IPS-NIHi7 (cell line): ENCODE results near the gene SLC6A6.

Source experiments
- DNase-seq: peaks from one replicate; pipeline ENCODE4 v3.0.0; 2012; ENCODE audit warnings: mixed read lengths; ENCODE audit errors: extremely low spot score

SLC6A6 gene

GRCh38 chr3:14402304-14402811 lies at the start of gene SLC6A6:
SLC6A6 (plus strand) TSS chr3:14402606; CDS start chr3:14443635, 41,029 bp downstream.
- DNase-seq = peak; percentile 96

- DNase-seq = peak; percentile 64
Measured at GRCh38 chr3:14353502-14353901, 48.9 kb upstream of the SLC6A6 start.

GRCh38 chr3:14357463-14357862 lies 44.9 kb upstream of the SLC6A6 start:
- no peak for DNase-seq

GRCh38 chr3:14358426-14359211 lies 43.8 kb upstream of the SLC6A6 start:
- DNase-seq = no peak

DNA sequence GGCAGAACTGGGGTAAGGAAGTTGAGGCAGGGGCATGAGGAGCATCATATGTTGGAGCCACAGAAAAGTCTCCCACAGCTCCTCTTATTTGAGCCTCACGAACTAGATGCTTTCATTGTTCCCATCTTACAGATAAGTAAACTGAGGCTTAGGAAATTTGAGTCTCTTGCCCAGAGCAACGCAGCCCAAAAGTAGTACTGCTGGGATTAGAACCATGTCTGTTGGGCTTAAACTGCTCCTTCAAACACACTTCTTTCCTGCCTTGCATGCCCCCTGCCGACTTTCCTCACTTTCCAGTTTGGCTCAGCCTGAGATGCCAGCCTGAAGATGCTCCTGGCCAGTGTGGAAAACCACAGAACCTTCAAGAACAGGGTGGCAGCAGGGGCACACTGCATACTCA lies 43.1 kb upstream of the SLC6A6 start:
- no peak for DNase-seq

- no peak for DNase-seq
Measured at GRCh38 chr3:14360123-14360881, 42.1 kb upstream of the SLC6A6 start.

GRCh38 chr3:14361068-14361677 lies 41.2 kb upstream of the SLC6A6 start:
- no peak for DNase-seq

DNA sequence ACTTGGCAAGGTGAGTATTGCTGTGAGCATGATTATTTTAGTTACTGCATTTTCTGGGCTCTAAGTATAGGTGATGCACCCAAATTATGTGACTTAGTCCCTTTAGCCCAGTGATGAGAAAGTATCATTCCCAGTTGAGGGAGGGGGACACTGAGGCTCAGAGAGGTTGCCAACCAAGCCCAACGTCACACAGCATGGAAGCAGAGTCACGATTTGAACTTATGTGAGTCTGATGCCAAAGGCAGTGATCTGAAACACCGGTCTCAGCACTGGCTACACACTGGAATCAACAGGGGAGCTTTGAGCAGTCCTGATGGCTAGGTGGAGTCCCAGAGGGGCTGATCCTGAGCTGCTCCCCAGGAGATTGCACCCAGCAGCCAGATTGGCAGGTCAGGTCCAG lies 39.5 kb upstream of the SLC6A6 start:
- no peak for DNase-seq

DNA sequence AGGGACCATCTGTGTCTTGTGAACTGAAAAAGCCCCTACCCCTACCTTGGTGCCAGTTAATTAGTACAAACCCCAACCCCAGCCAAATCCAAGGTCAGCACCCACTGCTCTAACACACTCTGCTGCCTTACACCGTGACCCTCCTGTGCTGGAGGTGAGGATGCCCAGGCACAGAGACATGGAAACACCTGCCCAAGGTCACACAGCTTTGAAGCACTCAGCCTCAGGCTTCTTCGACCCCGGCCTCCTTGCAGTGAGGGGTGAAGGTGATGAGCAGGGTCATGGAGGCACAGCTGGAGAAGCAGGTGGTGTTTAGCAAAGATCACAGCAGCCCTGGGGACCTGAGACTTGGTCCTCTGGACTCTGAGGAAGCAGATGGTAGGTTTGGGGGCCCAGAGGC lies 39.0 kb upstream of the SLC6A6 start:
- DNase-seq = no peak

- DNase-seq = no peak
Measured at GRCh38 chr3:14363991-14364390, 38.4 kb upstream of the SLC6A6 start.

- DNase-seq = no peak
Measured at GRCh38 chr3:14364580-14365292, 37.7 kb upstream of the SLC6A6 start.

DNA sequence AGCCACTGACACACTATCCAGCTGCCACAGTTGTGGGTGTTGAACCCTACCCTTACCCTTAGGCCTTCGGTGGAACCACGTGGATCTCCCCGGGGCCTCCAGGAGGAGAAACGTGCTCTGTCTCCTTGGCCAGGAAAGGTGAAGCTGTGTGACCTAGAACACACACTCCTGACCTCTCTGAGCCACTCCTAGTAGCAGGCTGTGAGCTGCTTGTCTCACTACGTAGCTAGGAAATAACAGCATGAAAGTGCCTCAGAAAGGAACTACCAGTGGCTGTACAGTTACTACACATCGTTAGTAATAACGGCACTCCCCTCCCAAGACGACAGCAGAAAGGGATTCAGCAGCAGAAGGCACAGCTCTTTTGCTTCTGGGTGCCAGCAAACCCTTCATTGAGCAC lies 36.2 kb upstream of the SLC6A6 start:
- DNase-seq = no peak

- DNase-seq = no peak
Measured at GRCh38 chr3:14366915-14367823, 35.2 kb upstream of the SLC6A6 start.

GRCh38 chr3:14368146-14368545 lies 34.3 kb upstream of the SLC6A6 start:
- no peak for DNase-seq

DNA sequence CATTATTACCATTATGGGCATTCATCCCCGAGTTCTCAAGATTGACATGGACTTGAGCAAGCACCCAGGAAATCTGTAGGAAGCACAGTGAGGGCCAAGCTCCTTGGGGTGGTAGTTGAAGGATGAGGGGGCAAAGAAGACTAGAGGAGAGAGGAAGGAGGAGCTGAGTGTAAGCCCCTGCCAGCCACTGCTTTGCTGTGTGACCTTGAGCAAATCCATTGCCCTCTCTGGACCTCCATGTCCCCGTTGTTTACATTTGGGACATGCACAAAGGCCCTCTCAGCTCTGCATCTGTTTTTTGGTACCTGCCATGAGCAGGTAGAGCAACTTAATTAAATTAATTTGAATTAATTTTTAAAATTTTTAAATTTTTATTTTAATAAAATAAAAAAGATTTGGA lies 33.5 kb upstream of the SLC6A6 start:
- no peak for DNase-seq

DNA sequence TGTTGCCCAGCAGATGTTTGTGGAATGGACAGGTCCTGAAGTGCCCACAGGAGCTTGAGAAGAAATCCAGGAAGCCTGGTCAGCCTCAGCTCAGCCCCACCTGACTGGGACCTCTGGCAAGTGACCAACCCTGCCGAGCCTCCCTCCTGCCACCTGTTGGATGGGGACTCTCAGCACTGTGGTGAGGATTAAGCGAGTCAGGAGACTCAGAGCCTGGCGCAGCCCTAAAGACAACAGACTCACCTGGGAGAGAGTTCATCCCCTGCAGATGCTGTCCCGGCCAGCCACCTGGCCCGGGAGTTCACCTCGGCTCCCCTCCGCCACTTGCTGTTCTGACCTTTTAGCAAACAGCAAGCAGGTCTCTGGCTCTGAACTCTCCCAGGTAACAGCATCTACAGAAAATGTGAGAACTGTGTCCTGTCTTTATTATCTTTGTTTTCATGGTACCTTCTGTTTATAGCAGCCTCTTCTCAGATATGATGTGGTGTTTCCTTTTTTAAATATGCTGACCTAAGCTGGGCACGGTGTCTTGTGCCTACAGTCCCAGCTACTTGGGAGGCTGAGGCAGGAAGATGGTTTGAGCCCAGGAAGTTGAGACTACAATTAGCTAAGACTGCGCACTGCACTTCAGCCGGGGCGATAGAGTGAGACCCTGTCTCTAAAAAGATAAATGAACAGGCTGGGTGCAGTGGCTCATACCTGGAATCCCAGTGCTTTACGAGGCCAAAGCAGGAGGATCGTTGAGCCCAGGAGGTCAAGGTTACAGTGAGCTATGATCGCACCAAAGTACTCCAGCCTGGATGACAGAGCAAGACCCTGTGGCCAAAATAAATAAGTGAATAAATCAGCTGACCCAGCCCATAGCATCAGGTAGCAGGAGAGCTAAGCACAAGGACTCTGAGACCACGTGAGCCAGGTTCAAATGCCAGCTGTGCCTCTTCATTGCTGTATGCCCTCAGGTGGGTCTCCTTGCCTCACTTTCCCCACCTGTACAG lies 32.4 kb upstream of the SLC6A6 start:
- peak; percentile 82 for DNase-seq

- no peak for DNase-seq
Measured at GRCh38 chr3:14370720-14371572, 31.5 kb upstream of the SLC6A6 start.
